Thyroid gland (tissue), 4 donors: Measurements from ENCODE around the gene CYFIP2.

Experiments
- POLR2A ChIP-seq, 2 donors: fragments of 450-650 bp; IDR thresholded peaks; one replicate each; pipeline ENCODE4 v1.6.1; 2017; ENCODE audit warnings: antibody characterized with exemption in 2 of 2, mild to moderate bottlenecking in 2 of 2, moderate library complexity in 1 of 2
- TF ChIP-seq, protein P1 (sequence below), 6 experiments: fragments of 200-600 bp in 3 of 6; fragments of 450-650 bp in 3 of 6; sonication (generic) in 3 of 6; IDR thresholded peaks; one replicate each; pipeline ENCODE4 v1.5.1; 2016 to 2019; ENCODE audit warnings: antibody characterized with exemption in 6 of 6, mild to moderate bottlenecking in 2 of 6, inconsistent platforms in 1 of 6, moderate library complexity in 1 of 6

DNA sequence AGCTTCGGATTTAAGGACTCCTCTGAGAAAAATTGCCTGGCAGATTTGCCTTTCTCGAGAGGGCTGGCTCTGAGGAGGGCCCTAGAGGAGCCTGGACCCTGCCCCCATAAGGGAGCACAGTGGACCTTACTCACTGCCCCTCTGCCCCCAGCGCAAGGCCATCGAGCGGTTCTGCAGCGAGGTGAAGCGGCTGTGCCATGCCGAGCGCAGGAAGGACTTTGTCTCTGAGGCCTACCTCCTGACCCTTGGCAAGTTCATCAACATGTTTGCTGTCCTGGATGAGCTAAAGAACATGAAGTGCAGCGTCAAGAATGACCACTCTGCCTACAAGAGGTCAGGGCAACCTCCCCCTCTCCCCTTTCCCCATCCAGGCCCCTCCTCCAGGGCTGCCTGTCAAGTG is 34.6 kb downstream of the CYFIP2 start:
- TF ChIP-seq, protein P1, sequence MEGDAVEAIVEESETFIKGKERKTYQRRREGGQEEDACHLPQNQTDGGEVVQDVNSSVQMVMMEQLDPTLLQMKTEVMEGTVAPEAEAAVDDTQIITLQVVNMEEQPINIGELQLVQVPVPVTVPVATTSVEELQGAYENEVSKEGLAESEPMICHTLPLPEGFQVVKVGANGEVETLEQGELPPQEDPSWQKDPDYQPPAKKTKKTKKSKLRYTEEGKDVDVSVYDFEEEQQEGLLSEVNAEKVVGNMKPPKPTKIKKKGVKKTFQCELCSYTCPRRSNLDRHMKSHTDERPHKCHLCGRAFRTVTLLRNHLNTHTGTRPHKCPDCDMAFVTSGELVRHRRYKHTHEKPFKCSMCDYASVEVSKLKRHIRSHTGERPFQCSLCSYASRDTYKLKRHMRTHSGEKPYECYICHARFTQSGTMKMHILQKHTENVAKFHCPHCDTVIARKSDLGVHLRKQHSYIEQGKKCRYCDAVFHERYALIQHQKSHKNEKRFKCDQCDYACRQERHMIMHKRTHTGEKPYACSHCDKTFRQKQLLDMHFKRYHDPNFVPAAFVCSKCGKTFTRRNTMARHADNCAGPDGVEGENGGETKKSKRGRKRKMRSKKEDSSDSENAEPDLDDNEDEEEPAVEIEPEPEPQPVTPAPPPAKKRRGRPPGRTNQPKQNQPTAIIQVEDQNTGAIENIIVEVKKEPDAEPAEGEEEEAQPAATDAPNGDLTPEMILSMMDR (IDR thresholded peaks at IDR 0.05) = no peak
- TF ChIP-seq POLR2A (IDR thresholded peaks at IDR 0.05) = no peak
